Glutamatergic neuron (in vitro differentiated cells): ENCODE data around the gene PXDN. TPM values are rescaled to one million over a fixed set of nuclear protein-coding genes. Genes with fewer than 3 reads are reported as not detected.

ENCODE experiments used
- DNase-seq: peaks from one replicate; pipeline ENCODE4 v3.0.0; 2022
- H3K27ac Mint-ChIP-seq: one replicate; pipeline ENCODE4 v1.8.0; 2020; ENCODE audit warnings: mild to moderate bottlenecking, mixed read lengths, inconsistent platforms; ENCODE audit not compliant: unreplicated experiment
- H3K27me3 Mint-ChIP-seq: one replicate; pipeline ENCODE4 v1.8.0; 2020; ENCODE audit warnings: mild to moderate bottlenecking, moderate library complexity, mixed read lengths, inconsistent platforms; ENCODE audit not compliant: unreplicated experiment
- H3K36me3 Mint-ChIP-seq: one replicate; pipeline ENCODE4 v1.8.0; 2020; ENCODE audit warnings: mild to moderate bottlenecking, mixed read lengths, inconsistent platforms; ENCODE audit not compliant: unreplicated experiment
- H3K4me1 Mint-ChIP-seq: one replicate; pipeline ENCODE4 v1.8.0; 2020; ENCODE audit warnings: mild to moderate bottlenecking, low read depth, mixed read lengths, inconsistent platforms; ENCODE audit not compliant: unreplicated experiment
- H3K4me3 Mint-ChIP-seq: one replicate; pipeline ENCODE4 v1.8.0; 2020; ENCODE audit warnings: mild to moderate bottlenecking, mixed read lengths, inconsistent platforms; ENCODE audit not compliant: unreplicated experiment
- H3K9me3 Mint-ChIP-seq: one replicate; pipeline ENCODE4 v1.8.0; 2020; ENCODE audit warnings: mild to moderate bottlenecking, moderate library complexity, mixed read lengths, inconsistent platforms; ENCODE audit not compliant: unreplicated experiment
- CTCF ChIP-seq: fragments of 200-600 bp; sonication (generic); IDR thresholded peaks from one replicate; pipeline ENCODE4 v1.5.0; 2021; ENCODE audit not compliant: partially characterized antibody, unreplicated experiment
- total RNA-seq: library from RNA; stranded (reverse); fragmentation: NEBNext Ultra II Directional; extraction: Animal tissue kit (Norgen Biotek cat#: 25700); gene quantifications from one replicate; pipeline ENCODE4 v1.2.1, GENCODE V29; 2021; ENCODE audit not compliant: unreplicated experiment

PXDN gene
- total RNA-seq, 1 donor from 2014 or later = 226 TPM

- Mint-ChIP-seq H3K27ac (no peak overlapping the region), H3K4me1 (peaks cover 13% of the 10 kb centered on the region)
These were observed 143.9 kb downstream of the PXDN start for GRCh38 chr2:1600191-1601066.

GRCh38 chr2:1599301-1600085, 144.8 kb downstream of the PXDN start:
- no peak for DNase-seq
- H3K9me3 Mint-ChIP-seq = no peaks in the 10 kb centered on the region
- no peak overlapping the region for H3K4me3 Mint-ChIP-seq
- peaks cover 13% of the 10 kb centered on the region for H3K4me1 Mint-ChIP-seq
- H3K36me3 Mint-ChIP-seq = no peaks in the 10 kb centered on the region
- H3K27ac Mint-ChIP-seq = no peak overlapping the region
- TF ChIP-seq CTCF = no peak
- peaks cover 3% of the 10 kb centered on the region for H3K27me3 Mint-ChIP-seq

More at GRCh38 chr2:1600191-1601066, 143.9 kb downstream of the PXDN start:
- Mint-ChIP-seq H3K9me3 (no peaks in the 10 kb centered on the region), H3K4me3 (no peak overlapping the region), H3K36me3 (no peaks in the 10 kb centered on the region), H3K27me3 (peaks cover 3% of the 10 kb centered on the region)
- no peak for DNase-seq
- TF ChIP-seq CTCF = no peak

- Mint-ChIP-seq H3K36me3 (no peaks in the 10 kb centered on the region), H3K4me3 (no peak overlapping the region), H3K9me3 (peaks cover 4% of the 10 kb centered on the region), H3K4me1 (peaks cover 16% of the 10 kb centered on the region), H3K27me3 (peaks cover 6% of the 10 kb centered on the region), H3K27ac (no peak overlapping the region)
- no peak for DNase-seq
- TF ChIP-seq CTCF = no peak
These were observed 145.5 kb downstream of the PXDN start for GRCh38 chr2:1598800-1599199.

- TF ChIP-seq CTCF = no peak
- Mint-ChIP-seq H3K9me3 (peaks cover 10% of the 10 kb centered on the region), H3K27me3 (peaks cover 12% of the 10 kb centered on the region), H3K27ac (no peak overlapping the region), H3K36me3 (no peaks in the 10 kb centered on the region), H3K4me3 (no peak overlapping the region), H3K4me1 (peaks cover 22% of the 10 kb centered on the region)
- DNase-seq = no peak
These were observed 146.1 kb downstream of the PXDN start for GRCh38 chr2:1598041-1598710.
